Measurements from ENCODE around the gene GSS.

GSS gene

GRCh38 chr20:34978092-34978744 is 22.6 kb upstream of the GSS start:
- no peak for DNase-seq (ENCODE audit: low spot score)

DNA sequence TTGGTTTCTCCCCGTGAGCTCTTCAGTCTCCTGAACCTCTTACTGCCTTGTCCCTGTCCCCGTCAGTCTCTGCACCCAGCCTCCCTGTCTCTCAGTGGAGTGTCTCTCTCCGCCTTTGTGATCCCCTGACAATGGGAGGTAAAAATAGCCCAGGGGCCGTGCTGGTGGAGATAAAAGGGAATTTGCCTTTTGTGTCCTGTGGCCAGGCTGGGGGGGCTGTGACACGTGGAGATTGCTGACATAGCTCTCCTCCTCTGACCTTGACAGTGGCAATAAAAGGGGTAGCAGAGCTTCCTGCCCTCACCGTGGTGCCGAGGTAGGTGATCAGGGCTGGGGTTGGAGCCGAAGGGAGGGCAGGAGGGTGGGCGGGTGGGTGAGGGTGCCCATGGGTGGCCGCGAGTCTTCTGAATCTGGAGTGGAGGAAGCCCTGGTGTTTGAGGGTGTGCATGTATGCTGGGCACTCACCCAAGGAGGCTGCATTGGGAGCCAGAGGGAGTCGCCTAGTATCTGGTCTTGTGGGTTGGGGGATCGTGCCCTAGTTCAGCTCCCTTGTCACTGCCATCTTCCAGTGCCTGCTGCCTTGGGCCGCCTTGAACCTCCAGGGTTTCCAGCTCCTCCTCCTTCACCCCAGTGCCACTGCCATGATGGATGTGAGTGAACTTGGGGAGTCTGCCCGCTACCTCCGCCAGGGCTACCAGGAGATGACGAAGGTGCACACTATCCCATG is 21.9 kb upstream of the GSS start:
- DNase-seq (ENCODE audit: low spot score) = no peak

GRCh38 chr20:34976286-34976685 is 20.7 kb upstream of the GSS start:
- no peak for DNase-seq (ENCODE audit: low spot score)

DNA sequence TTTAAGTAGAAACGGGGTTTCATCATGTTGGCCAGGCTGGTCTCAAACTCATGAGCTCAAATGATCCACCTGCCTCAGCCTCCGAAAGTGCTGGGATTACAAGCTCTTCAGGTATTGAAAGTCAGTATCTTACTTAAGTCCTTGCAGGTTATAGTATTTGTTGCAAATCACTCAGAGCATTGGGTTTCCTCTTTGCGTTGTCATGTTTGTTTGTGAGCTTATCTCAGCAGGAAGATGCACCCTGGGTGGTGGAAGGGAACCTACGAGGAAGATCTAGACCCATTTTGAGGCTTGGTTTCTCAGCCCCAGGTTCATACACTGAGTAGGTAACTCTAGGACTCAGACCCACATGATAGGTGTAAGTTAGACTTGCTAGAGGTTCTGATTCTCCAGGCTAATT is 18.6 kb upstream of the GSS start:
- DNase-seq (ENCODE audit: low spot score) = no peak

GRCh38 chr20:34971561-34972235 is 16.1 kb upstream of the GSS start:
- DNase-seq (ENCODE audit: low spot score) = no peak

DNA sequence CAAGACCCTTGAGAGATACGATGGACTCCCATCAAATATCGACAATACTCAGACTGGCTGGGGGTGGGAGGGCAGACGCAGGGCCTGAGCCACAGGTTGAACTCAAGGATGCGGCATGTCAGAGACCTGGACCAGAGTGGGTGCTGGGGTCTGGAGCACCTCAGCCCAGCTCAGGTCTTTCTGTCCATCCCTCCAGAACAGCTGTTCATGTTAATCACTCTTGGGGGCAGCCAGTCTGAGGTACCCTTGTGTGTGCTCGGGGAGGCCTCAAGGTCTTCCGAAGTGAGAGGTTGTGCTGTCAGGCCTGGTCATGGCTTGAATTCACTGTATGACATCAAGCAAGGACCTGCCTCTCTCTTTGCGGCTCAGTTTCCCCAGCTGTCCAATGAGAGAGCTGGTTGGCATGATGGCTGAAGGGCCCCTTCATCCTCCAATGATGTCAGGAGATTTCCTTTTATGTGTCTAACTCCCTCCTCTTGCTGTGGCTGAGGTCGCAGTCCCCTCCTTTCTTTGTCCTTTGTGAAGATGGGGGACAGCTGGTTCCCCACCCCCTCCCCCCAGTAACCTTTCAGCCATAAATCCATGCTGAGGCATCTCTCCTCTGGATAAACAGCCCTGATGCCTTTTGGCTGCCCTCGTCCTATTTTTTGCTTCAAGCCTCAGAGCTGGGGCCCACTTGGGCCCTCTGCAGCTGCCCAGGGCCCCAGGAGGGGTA is 15.4 kb upstream of the GSS start:
- no peak for DNase-seq (ENCODE audit: low spot score)

GRCh38 chr20:34970193-34970840 is 14.7 kb upstream of the GSS start:
- DNase-seq (ENCODE audit: low spot score) = no peak

- no peak for DNase-seq (ENCODE audit: low spot score)
Observed at GRCh38 chr20:34968042-34968775, 12.6 kb upstream of the GSS start.

DNA sequence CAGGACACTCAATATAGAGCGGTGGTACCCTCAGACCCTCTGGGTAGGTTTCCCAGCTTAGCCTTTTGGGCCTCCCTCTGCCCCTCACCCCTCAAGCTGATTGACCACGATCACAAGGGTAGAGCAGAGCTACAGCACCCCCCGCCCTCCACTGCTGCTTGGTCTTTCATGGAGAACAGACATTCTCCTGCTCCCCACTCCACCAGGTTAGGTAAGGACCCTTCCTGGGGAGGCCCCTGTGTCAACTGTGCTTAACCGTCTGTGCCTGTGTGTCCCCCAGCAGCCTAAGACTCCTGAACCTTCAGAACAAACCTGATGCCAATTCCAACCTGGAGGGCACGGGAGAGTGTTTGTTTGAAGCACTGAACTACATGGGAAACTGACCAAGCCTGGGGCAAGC is 11.8 kb upstream of the GSS start:
- DNase-seq (ENCODE audit: low spot score) = no peak

GRCh38 chr20:34965051-34965450 is 9.4 kb upstream of the GSS start:
- DNase-seq (ENCODE audit: low spot score) = no peak

DNA sequence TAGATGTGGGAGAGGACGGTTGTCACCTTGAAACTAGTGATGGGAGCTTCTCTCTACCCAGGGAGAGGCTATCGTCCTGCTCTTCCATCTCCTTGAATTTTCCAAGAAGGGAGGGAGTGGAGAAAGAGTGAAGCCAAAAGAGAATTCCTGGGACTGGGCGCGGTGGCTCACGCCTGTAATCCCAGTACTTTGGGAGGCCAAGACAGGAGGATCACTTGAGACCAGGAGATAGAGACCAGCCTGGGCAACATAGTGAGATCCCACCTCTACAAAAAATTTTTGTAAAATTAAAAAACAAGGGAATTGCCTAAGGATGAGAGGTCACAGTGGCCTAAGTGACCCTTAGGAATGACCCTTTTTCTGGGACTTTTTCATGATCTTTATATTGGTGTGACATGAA is 8.9 kb upstream of the GSS start:
- no peak for DNase-seq (ENCODE audit: low spot score)

GRCh38 chr20:34956751-34957472 is 1.3 kb upstream of the GSS start:
- DNase-seq (ENCODE audit: low spot score) = no peak

GRCh38 chr20:34956041-34956458 is 444 bp upstream of the GSS start:
- DNase-seq (ENCODE audit: low spot score) = no peak

DNA sequence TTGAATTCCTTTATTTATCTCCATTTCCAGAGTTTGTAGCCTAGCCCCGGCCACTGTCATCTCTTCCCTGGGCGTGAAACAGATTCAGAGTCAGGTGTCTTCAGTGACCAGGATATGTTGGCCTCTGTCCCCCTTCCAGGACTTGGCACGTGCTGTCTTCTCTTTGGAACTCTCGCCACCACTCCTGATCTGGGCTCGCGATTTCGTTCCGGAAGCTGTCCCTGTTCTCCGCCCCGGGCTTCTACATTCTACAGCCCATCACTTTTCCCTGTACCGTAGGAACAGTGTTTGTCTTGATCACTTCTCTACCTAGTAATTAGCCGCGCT is 739 bp downstream of the GSS start:
- DNase-seq (ENCODE audit: low spot score) = peak; percentile 53

- DNase-seq (ENCODE audit: low spot score) = no peak
Observed at GRCh38 chr20:34953960-34954359, 1.6 kb downstream of the GSS start.

DNA sequence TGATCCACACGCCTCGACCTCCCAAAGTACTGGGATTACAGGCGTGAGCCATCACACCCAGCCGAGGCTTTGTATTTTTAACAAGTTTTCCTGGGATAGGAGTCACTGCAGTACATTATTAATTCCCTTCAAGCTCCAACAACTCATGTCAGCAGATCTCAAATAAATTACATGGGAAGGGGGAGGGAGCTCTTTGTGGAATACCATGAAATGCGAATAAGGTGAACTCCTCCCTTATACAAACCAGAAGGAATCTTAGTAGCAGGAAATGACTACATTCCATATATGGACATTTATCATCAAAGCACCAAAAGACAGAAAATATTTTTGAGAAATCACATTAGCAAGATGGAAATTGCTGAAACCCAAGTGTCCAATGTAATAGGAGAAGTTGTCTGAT is 2.9 kb downstream of the GSS start:
- no peak for DNase-seq (ENCODE audit: low spot score)

GRCh38 chr20:34951652-34952051 is 4.0 kb downstream of the GSS start:
- DNase-seq (ENCODE audit: low spot score) = no peak

DNA sequence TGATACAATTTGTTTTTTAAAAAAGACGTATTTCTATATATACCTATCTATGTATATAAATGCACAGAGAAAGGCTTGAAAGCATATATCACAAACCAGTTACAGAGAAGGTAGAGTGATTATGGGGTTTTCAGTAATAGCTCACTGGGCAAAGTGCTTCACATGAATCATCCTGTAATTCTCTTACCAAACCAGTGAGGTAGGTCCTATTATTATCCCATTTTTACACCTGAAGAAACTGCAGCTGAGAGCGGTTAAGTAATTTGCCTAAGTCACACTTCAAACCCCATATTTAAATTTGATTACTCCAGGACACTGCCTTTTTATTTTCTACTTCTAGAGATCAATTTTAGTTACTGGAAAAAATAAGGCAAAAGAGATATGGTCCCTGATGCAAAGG is 4.4 kb downstream of the GSS start:
- DNase-seq (ENCODE audit: low spot score) = no peak

GRCh38 chr20:34949120-34949519 is 6.5 kb downstream of the GSS start:
- DNase-seq (ENCODE audit: low spot score) = no peak

DNA sequence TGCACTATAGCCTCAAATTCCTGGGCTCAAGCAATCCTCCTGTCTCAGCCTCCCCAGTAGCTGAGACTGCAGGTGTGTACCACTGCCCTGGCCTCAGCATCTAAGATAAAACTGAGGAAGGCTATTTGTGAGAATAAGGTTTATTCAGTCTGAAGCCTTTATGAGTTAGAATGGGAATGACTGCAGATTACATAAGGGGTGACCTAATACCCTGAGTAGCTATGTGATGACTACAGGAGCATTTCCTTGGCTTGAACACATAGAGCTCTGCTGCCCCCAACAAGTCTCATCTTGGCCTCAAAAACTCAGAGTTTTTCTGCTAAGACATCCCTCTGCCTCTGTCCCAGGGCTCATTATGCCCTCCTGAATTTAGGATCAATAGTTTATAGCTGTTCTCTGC is 7.6 kb downstream of the GSS start:
- peak; percentile 68 for DNase-seq (ENCODE audit: low spot score)

DNA sequence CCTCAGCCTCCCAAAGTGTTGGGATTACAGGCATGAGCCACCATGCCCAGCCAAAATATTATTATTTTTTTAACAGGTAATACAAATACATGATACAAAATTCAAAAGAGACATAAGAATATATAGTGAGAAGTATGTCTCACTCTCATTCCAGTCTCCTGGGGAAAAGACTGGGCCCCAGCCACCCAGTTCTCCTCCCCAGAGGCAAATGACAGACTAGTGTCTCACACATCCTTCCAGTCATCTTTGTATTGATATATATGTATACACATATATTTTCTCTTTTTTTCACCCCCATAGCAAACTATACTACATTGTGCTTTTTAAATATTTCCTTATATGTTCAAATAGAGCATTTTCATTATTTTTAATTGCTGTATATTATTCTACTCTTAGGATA is 8.3 kb downstream of the GSS start:
- no peak for DNase-seq (ENCODE audit: low spot score)

Data from hepatic stellate cell (primary cell).